ENCODE results near the gene RARG. TPM values are rescaled to one million over a fixed set of nuclear protein-coding genes. Genes with fewer than 3 reads are reported as not detected.
"Not testable (repeated sequence)": the region's sequence is repeated elsewhere in the genome, so short reads cannot be mapped to it uniquely, and the experiment has no call there.

The RARG gene
- total RNA-seq, 1 experiment from 2014 or later, result 14.0 TPM

DNA sequence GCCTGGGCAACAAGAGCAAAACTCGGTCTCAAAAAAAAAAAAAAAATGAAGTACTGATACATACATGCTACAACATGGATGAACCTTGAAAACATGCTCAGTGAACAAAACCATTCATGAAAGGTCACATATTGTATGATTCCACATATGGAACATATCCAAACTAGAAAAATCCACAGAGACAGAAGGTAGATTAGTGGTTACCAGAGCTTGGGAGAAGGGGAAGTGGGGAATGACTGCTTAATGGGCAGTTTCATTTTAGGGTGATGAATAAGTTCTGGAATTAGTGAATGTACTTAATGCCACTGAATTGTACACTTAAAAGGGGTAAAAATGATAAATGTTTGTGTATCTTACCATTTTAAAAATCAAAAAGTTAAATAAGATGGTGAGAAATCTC lies 27.7 kb downstream of the RARG start:
- Histone ChIP-seq H3K4me3 (ENCODE audit: low read depth, low read length, poor library complexity, severe bottlenecking) (no peak overlapping the region), H3K9me3 (ENCODE audit: low read depth, low read length, poor library complexity, severe bottlenecking) (no peaks in the 10 kb centered on the region), H3K36me3 (ENCODE audit: insufficient read depth, low read length, poor library complexity, severe bottlenecking) (no peaks in the 10 kb centered on the region), H3K4me1 (ENCODE audit: insufficient read depth, low read length, poor library complexity, severe bottlenecking) (no peaks in the 10 kb centered on the region), H3K27ac (ENCODE audit: low read depth, low read length, poor library complexity, severe bottlenecking) (no peak overlapping the region), H3K27me3 (replicated peaks; ENCODE audit: insufficient read depth, low read depth, low read length, poor library complexity) (no peaks in the 10 kb centered on the region)
- DNase-seq (ENCODE audit: low spot score), result no peak
- intact Hi-C loops (cut with micrococcal nuclease; ENCODE audit: unreplicated experiment), result no loop called here
- ChIA-PET POLR2A (ENCODE audit: low non-redundant PET) (no interaction called here), CTCF (no interaction called here)
- TF ChIP-seq, protein P1, sequence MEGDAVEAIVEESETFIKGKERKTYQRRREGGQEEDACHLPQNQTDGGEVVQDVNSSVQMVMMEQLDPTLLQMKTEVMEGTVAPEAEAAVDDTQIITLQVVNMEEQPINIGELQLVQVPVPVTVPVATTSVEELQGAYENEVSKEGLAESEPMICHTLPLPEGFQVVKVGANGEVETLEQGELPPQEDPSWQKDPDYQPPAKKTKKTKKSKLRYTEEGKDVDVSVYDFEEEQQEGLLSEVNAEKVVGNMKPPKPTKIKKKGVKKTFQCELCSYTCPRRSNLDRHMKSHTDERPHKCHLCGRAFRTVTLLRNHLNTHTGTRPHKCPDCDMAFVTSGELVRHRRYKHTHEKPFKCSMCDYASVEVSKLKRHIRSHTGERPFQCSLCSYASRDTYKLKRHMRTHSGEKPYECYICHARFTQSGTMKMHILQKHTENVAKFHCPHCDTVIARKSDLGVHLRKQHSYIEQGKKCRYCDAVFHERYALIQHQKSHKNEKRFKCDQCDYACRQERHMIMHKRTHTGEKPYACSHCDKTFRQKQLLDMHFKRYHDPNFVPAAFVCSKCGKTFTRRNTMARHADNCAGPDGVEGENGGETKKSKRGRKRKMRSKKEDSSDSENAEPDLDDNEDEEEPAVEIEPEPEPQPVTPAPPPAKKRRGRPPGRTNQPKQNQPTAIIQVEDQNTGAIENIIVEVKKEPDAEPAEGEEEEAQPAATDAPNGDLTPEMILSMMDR (conservative IDR thresholded peaks at IDR 0.05; ENCODE audit: low read depth, low read length), result no peak
- no peak for TF ChIP-seq EZH2 (IDR thresholded peaks at IDR 0.05; ENCODE audit: borderline replicate concordance, low read depth, low read length, poor library complexity, severe bottlenecking)
- BruUV-seq (replicated peaks), result no TSS peak

DNA sequence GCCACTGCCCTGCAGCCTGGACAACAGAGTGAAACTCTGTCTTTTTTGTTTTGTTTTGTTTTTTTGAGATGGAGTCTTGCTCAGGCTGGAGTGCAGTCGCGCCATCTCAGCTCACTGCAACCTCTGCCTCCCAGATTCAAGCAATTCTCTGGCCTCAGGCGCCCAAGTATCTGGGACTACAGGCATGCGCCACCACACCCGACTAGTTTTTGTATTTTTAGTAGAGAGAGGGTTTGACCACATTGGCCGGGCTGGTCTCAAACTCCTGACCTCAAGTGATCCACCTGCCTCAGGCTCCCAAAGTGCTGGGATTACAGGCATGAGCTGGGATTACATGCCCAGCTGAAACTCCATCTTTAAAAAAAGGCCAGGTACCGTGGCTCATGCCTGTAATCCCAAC lies 29.7 kb downstream of the RARG start:
- CTCF ChIA-PET; H3K9me3 ChIP-seq (ENCODE audit: low read depth, low read length, poor library complexity, severe bottlenecking); POLR2A ChIA-PET (ENCODE audit: low non-redundant PET); H3K4me1 ChIP-seq (ENCODE audit: insufficient read depth, low read length, poor library complexity, severe bottlenecking); H3K4me3 ChIP-seq (ENCODE audit: low read depth, low read length, poor library complexity, severe bottlenecking); H3K27me3 ChIP-seq (replicated peaks; ENCODE audit: insufficient read depth, low read depth, low read length, poor library complexity); H3K36me3 ChIP-seq (ENCODE audit: insufficient read depth, low read length, poor library complexity, severe bottlenecking); intact Hi-C loops (cut with micrococcal nuclease; ENCODE audit: unreplicated experiment); H3K27ac ChIP-seq (ENCODE audit: low read depth, low read length, poor library complexity, severe bottlenecking); BruUV-seq (replicated peaks); DNase-seq (ENCODE audit: low spot score): not testable (repeated sequence)

GRCh38 chr12:53201639-53202038 lies 30.4 kb downstream of the RARG start:
- Histone ChIP-seq H3K9me3 (ENCODE audit: low read depth, low read length, poor library complexity, severe bottlenecking) (no peaks in the 10 kb centered on the region), H3K4me3 (ENCODE audit: low read depth, low read length, poor library complexity, severe bottlenecking) (no peak overlapping the region), H3K36me3 (ENCODE audit: insufficient read depth, low read length, poor library complexity, severe bottlenecking) (no peaks in the 10 kb centered on the region), H3K27me3 (replicated peaks; ENCODE audit: insufficient read depth, low read depth, low read length, poor library complexity) (no peaks in the 10 kb centered on the region), H3K4me1 (ENCODE audit: insufficient read depth, low read length, poor library complexity, severe bottlenecking) (no peaks in the 10 kb centered on the region), H3K27ac (ENCODE audit: low read depth, low read length, poor library complexity, severe bottlenecking) (no peak overlapping the region)
- TF ChIP-seq, protein P1 (conservative IDR thresholded peaks at IDR 0.05; ENCODE audit: low read depth, low read length), result no peak
- no peak for TF ChIP-seq EZH2 (IDR thresholded peaks at IDR 0.05; ENCODE audit: borderline replicate concordance, low read depth, low read length, poor library complexity, severe bottlenecking)
- BruUV-seq (replicated peaks), result no TSS peak
- intact Hi-C loops (cut with micrococcal nuclease; ENCODE audit: unreplicated experiment), result no loop called here
- ChIA-PET POLR2A (ENCODE audit: low non-redundant PET) (no interaction called here), CTCF (no interaction called here)
- DNase-seq (ENCODE audit: low spot score), result no peak

DNA sequence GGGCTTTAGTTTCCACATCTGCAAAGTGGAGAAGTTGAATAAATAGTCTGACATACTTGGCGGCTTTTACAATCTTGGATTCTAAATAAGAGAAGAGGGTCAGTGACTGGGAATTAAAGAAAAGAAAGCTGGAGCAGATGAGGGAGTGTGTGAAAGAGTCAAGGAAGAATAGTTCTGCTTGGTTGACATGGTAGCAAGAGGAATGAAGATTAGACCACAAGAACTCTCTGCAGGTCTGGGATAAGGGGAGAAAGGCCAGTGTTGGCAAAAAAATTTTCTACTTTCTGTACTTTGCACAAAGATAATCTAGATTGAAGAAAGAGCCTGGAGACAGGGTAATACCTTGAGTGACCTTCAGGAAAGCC lies 30.9 kb downstream of the RARG start:
- H3K27ac ChIP-seq (ENCODE audit: low read depth, low read length, poor library complexity, severe bottlenecking), result no peak overlapping the region
- H3K36me3 ChIP-seq (ENCODE audit: insufficient read depth, low read length, poor library complexity, severe bottlenecking), result no peaks in the 10 kb centered on the region
- TF ChIP-seq, protein P1 (conservative IDR thresholded peaks at IDR 0.05; ENCODE audit: low read depth, low read length), result no peak
- no peak for TF ChIP-seq EZH2 (IDR thresholded peaks at IDR 0.05; ENCODE audit: borderline replicate concordance, low read depth, low read length, poor library complexity, severe bottlenecking)
- intact Hi-C loops (cut with micrococcal nuclease; ENCODE audit: unreplicated experiment), result no loop called here
- no peak overlapping the region for H3K4me3 ChIP-seq (ENCODE audit: low read depth, low read length, poor library complexity, severe bottlenecking)
- no peaks in the 10 kb centered on the region for H3K4me1 ChIP-seq (ENCODE audit: insufficient read depth, low read length, poor library complexity, severe bottlenecking)
- H3K27me3 ChIP-seq (replicated peaks; ENCODE audit: insufficient read depth, low read depth, low read length, poor library complexity), result no peaks in the 10 kb centered on the region
- CTCF ChIA-PET, result no interaction called here
- no peak for DNase-seq (ENCODE audit: low spot score)
- POLR2A ChIA-PET (ENCODE audit: low non-redundant PET), result no interaction called here
- BruUV-seq (replicated peaks), result no TSS peak
- H3K9me3 ChIP-seq (ENCODE audit: low read depth, low read length, poor library complexity, severe bottlenecking), result no peaks in the 10 kb centered on the region
